Endothelial cell of hepatic sinusoid (primary cell): Measurements from ENCODE around the gene GNL1.
"Not testable (repeated sequence)": the region's sequence is repeated elsewhere in the genome, so short reads cannot be mapped to it uniquely, and the experiment has no call there.

Experiments
- in situ Hi-C: cut with HindIII; loops from 2 replicates; pipeline ENCODE4 v1.10.0; 2017; ENCODE audit warnings: low sequenced_read_pairs

Gene GNL1

DNA sequence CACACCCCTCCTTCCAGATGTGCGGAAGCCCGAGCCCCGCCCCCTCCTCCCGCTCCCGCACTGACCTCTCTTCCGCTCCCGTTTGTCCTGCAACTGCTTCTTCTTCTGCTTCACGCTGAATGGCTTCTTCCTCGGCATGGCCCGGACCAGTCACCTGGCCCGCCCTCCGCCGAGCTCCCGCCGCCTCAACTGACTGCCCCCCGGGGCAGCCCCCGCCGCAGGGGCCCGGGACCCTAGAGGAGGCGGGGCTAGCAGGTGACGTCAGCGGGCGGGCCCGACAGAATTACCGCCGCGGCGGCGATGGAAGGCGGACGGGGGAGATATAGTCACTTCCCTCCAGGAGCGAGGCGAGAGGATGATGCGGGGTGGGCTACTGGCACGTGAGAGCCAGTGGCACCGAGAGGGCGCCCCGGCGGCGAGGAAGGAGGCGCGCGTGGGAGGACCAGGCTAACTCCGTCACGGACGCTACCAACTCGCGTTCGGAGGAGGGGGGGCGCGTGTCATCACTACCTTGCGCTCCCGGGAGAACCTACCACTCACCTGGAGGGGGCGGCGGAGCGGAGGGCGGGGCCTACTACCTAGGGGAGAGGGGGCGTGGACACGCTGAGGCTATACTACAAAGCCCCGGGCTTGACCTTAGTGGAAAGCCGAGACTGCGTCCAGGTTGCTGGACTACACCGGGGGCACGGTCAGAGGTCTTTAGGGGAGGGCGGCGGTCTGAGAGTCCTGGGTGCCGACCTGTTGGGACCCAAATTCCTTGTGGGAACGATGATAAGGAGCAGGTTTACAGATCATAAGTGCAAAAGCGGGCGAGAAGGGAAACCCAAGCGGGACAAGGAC is at the start of gene GNL1:
Gene GNL1, minus strand, starts transcription at position 424 of the 840 bp plus-strand sequence. Its CDS starts 286 bp downstream, at position 138.
- in situ Hi-C loops: no loop called here

DNA sequence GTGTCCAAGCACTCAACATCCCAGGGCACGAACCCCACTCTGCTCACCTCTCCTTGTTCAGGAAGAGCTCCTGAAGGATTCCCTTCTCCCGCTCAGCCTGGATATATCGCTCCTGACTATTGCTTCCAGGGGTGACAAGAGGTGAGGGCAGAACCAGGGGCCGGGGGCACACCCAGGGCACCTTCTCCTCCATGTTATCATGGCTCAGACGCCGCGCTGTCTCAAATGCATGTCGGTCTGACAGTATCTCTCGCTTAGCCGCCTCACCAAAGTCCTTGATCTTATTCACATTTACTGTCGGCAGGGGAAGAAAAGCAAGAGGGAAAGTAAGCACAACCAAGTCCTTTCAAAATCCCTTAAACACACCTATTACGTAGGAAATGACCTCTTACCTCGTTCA is 47.7 kb upstream of the GNL1 start:
- in situ Hi-C loops: no loop called here

DNA sequence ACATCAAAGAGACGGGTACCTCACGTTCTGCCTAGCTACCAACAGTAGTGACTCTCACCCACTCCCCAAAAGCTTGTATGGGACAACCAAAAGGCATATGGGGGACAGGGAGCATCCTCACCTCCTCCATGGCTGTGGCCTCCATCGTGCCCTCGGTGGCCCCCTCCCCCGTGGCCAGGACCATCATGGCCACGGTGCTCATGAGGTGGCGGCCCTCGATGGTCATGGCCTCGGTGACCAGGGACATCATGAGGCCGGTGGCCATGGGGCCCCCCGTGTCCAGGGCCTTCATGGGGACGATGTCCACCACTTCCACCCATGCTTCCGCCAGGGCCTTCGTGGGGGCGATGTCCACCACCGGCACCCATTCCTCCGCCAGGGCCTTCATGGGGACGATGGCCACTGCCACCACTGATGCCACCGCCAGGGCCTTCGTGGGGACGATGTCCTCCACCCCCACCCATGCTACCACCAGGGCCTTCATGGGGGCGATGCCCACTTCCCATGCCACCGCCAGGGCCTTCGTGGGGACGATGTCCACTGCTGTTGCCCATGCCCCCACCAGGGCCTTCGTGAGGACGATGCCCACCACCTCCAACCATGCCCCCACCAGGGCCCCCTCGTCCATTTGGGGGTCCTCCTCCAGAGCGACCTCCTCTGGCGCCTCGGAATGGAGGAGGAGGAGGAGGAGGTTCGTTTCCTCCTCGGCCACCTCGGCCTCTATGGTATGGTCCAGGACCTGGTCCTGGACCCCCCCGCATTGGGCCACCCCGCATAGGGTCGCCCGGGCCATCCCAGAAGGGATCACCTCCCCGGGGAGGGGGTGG is 45.7 kb upstream of the GNL1 start:
- in situ Hi-C loops: no loop called here

- in situ Hi-C loops: no loop called here
These were observed 45.1 kb upstream of the GNL1 start for GRCh38 chr6:30601436-30601814.

DNA sequence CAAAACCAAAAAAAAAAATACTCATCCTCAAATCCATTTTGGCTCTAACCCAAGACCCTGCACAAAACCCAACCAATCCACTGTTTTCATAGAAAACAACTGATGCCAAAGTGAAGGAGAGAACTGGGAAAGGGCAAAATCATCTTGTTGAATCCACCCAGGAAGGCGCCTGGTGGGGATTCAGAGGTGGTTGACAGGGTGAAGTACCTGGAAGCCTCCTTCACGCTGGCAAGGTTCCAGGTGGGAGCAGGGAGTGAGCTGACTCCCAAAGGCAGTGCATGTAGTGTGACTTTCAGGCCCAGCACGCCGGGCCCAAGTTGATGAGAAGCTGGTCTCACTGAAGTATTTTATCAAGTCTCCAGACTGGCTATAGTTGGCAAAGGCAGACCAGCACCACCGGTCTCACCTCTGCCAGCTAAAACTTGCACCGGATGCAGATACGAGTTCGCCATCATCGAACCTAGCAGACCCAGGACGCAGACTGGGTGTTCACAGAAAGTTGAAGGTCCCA is 44.2 kb upstream of the GNL1 start:
- in situ Hi-C loops: no loop called here

DNA sequence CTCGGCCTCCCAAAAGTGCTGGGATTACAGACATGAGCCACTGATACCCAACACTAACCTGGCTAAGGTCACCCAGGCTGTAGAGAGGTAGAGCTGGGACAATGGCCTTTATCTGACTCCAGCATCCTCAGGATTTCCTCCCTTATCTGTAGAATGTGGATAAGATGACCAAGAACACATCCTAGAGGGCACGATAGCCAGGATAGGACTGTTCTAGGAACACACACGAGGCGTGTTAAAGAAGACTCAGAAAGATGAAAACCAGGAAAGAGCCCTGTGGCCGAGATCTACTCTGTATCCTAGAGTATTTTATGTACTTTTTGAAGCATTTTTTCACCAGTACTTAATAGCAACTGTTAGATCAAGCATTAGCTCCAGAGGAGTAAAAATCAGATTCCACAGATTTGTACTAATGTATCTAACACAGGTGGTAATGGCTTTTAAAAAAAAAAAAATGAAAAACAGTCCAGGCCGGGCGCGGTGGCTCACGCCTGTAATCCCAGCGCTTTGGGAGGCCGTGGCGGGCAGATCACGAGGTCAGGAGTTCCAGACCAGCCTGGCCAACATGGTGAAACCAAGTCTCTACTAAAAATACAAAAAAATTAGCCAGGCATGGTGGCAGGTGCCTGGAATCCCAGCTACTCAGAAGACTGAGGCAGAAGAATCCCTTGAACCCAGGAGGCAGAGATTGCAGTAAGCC is 43.5 kb upstream of the GNL1 start:
- in situ Hi-C loops: no loop called here

GRCh38 chr6:30598912-30599624 is 42.8 kb upstream of the GNL1 start:
- in situ Hi-C loops: no loop called here

DNA sequence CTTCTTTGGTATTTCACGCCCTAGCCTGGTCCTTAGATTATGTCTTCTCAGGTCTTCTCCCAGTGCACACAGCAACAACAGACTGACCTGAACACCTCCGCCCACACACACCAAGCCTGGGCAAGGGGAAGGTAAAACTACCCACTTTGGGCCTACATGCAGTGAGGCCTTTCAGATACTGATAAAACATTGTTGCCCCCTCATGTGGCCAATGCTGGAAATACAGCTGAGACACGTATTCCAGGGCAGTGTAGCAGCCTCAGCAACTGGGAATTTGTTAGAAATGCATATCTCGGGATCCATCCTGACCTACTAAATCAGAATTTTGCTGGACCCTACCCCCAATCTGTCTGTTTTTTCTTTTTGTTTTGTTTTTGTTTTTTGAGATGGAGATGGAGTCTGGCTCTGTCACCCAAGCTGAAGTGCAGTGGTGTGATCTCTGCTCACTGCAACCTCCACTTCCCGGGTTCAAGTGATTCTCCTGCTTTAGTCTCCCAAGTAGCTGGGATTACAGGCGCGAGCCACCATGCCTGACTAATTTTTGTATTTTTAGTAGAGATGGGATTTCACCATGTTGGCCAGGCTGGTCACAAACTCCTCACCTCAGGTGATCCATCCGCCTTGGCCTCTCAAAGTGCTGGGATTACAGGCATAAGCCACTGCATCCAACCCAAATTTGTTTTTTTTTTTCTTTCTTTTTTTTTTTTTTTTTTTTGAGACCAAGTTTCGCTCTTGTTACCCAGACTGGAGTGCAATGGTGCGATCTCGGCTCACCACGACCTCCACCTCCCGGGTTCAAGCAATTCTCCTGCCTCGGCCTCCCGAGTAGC is 41.2 kb upstream of the GNL1 start:
- in situ Hi-C loops: not testable (repeated sequence)

- in situ Hi-C loops: no loop called here
These were observed 36.0 kb upstream of the GNL1 start for GRCh38 chr6:30592287-30592686.

GRCh38 chr6:30591008-30591407 is 34.7 kb upstream of the GNL1 start:
- in situ Hi-C loops: no loop called here

- in situ Hi-C loops: no loop called here
These were observed 34.2 kb upstream of the GNL1 start for GRCh38 chr6:30590509-30590908.

GRCh38 chr6:30589754-30590358 is 33.6 kb upstream of the GNL1 start:
- in situ Hi-C loops: no loop called here

DNA sequence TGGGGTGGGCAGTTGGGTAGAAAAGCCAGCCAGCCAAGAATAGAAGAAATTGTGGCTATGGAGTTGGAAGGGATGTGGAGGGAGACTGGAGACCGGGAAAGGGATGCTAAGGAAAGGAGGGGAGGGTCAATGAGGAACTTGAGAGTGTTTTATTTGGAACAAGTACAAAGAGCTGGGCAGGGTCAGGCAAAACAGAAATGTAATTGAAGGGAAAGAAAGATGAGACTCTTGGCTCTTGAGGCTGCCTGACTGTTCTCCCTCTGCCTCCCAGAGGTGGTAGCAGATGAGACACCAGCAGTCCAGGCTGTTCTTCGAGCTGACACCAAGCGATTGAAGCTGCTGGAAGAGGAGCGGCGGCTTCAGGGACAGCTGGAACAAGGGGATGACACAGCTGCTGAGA is 27.6 kb upstream of the GNL1 start:
- in situ Hi-C loops: no loop called here

DNA sequence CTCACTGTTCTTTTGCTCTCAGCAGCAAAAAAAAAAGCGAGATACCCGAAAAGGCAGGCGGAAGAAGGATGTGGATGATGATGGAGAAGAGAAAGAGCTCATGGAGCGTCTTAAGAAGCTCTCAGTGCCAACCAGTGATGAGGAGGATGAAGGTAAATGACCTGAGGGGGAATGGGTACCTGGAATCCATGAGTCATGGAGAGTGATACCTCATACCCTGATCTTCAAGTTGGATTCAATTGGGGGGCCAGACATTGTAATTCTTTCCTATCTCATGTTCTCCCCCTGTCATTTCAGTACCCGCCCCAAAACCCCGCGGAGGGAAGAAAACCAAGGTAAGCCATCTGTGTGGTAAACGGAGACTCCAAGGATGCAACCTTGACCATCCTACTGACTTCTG is 21.8 kb upstream of the GNL1 start:
- in situ Hi-C loops: no loop called here

- in situ Hi-C loops: no loop called here
These were observed 16.8 kb upstream of the GNL1 start for GRCh38 chr6:30573113-30573512.

GRCh38 chr6:30572148-30572547 is 15.9 kb upstream of the GNL1 start:
- in situ Hi-C loops: no loop called here

- in situ Hi-C loops: no loop called here
These were observed 15.4 kb upstream of the GNL1 start for GRCh38 chr6:30571762-30572082.

GRCh38 chr6:30571075-30571761 is 14.9 kb upstream of the GNL1 start, which contains the start of gene ABCF1:
Gene ABCF1 (plus strand): TSS chr6:30571442. CDS start chr6:30571488, 46 bp downstream.
- in situ Hi-C loops: no loop called here

DNA sequence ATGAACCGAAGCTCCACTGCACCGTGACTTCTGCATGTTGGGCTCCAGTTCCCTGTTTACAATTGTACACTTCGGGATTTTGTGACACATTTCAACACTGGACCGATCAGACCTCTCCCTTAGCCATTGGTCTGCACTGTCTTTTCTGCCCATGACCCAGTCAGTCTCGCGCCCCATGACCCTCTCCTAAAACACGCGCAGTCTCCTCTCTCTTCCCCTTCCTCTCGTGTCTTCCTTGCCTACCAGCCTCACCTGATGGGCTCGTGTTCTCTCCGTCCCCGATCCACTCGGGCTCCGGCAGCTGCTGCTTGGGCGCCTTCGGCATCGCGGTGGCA is 14.4 kb upstream of the GNL1 start:
- in situ Hi-C loops: no loop called here
